ENCODE measurements around the gene RPS2.

RPS2 gene

DNA sequence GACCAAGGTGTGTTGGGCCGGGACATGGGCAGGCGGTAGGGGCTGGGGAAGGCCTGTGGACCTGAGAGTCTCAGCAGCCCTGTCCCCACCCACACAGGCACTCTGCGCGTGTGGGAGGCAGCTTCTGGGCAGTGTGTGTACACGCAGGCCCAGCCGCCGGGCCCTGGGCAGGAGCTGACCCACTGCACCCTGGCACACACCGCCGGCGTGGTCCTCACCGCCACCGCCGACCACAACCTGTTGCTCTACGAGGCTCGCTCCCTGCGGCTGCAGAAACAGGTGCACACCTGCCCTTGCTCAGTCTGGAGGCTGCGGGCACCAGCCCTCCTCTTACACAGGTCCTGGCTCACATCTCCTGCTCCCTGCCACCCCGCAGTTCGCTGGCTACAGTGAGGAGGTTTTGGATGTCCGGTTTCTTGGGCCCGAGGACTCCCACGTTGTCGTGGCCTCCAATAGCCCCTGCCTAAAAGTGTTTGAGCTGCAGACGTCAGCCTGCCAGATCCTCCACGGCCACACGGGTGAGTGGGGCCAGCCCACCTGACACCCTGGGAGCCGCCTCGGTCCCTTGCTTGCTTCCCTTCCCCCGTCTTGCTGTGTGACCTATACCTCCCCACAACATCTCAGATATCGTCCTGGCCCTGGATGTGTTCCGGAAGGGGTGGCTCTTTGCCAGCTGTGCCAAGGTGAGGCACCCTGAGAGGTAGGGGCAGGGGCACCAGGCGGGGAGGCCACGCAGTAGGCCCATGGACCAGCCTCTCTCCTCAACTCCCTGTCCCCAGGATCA lies 11.0 kb upstream of the RPS2 start:
- Histone ChIP-seq H3K4me1 (no peaks in the 10 kb centered on the region), H3K9me3 (no peaks in the 10 kb centered on the region), H3K36me3 (peaks cover 49% of the 10 kb centered on the region), H3K4me3 (ENCODE audit: low read depth, low read length) (no peak overlapping the region), H3K27me3 (peaks cover 6% of the 10 kb centered on the region; the same call in 1 of the 2 replicates)
- TF ChIP-seq, protein P1, sequence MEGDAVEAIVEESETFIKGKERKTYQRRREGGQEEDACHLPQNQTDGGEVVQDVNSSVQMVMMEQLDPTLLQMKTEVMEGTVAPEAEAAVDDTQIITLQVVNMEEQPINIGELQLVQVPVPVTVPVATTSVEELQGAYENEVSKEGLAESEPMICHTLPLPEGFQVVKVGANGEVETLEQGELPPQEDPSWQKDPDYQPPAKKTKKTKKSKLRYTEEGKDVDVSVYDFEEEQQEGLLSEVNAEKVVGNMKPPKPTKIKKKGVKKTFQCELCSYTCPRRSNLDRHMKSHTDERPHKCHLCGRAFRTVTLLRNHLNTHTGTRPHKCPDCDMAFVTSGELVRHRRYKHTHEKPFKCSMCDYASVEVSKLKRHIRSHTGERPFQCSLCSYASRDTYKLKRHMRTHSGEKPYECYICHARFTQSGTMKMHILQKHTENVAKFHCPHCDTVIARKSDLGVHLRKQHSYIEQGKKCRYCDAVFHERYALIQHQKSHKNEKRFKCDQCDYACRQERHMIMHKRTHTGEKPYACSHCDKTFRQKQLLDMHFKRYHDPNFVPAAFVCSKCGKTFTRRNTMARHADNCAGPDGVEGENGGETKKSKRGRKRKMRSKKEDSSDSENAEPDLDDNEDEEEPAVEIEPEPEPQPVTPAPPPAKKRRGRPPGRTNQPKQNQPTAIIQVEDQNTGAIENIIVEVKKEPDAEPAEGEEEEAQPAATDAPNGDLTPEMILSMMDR (IDR thresholded peaks at IDR 0.05; ENCODE audit: low read depth, low read length), result no peak
- no peak for DNase-seq

DNA sequence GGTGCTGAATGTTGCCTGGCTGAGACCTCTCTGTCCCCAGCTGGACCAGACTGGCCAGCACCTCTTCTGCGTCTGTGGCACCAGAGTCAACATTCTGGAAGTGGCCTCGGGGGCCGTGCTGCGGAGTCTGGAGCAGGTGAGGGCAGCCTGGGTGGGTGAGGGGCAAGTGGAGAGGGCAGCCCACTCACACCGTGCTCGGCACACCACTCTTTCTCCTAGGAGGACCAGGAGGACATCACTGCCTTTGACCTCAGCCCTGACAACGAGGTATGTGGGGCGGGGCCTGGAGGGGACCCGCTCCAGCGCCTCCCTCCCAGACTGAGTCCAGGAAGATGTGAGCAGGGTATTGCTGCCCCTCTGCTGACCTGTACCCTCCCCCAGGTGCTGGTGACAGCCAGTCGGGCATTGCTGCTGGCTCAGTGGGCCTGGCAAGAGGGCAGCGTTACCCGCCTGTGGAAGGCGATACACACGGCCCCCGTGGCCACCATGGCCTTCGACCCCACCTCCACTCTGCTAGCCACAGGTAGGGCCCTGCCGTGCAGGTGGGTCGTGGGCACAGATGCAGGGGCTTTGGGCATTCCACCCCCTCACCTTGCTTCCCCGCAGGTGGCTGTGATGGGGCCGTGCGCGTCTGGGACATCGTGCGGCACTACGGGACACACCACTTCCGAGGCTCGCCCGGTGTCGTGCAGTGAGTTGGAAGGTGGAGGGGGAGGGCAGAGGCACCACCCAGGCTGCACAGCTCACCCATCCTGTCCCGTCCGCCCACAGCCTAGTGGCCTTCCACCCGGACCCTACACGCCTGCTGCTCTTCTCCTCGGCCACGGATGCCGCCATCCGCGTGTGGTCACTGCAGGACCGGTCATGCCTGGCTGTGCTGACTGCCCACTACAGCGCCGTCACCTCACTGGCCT lies 9.8 kb upstream of the RPS2 start:
- Histone ChIP-seq H3K4me3 (ENCODE audit: low read depth, low read length) (no peak overlapping the region), H3K4me1 (no peaks in the 10 kb centered on the region), H3K9me3 (no peaks in the 10 kb centered on the region), H3K27me3 (no peaks in the 10 kb centered on the region), H3K36me3 (peaks cover 49% of the 10 kb centered on the region)
- TF ChIP-seq, protein P1 (IDR thresholded peaks at IDR 0.05; ENCODE audit: low read depth, low read length), result no peak
- DNase-seq, result no peak

DNA sequence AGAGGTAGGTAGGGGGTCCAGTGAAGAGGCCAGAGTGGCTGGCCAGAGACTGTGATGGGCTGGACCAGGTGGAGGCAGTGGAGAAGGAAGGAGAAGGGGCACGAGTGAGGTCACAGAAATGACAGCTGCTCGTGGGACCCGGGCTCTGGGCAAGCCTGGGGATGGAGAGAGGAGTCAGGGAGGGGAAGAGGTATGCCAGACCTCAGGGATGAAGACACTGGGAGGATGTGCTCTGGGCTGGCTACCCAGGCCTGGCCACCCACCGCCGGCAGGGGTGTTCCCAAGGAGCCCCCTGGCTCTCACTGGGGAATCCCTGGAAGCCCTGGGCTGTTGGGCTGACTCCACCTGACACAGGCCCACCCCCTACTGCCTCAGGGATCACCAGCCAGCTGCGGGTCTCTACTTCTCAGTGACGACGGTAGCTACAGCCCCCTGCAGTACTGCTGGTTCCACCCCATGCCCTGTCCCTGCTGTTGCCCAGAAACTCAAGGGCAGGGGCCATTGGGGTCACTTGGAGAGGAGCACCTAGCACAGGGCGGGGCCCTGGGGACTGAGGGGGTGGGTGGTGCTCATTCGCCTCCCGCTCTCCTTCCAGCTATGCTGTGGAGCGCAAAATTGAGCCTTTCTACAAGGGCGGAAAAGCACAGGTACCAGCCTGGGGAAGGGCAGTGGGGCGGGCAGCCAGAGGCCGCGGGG lies 9.0 kb upstream of the RPS2 start:
- TF ChIP-seq, protein P1 (IDR thresholded peaks at IDR 0.05; ENCODE audit: low read depth, low read length), result no peak
- Histone ChIP-seq H3K4me3 (ENCODE audit: low read depth, low read length) (no peak overlapping the region), H3K4me1 (no peaks in the 10 kb centered on the region), H3K36me3 (peaks cover 45% of the 10 kb centered on the region), H3K9me3 (no peaks in the 10 kb centered on the region), H3K27me3 (no peaks in the 10 kb centered on the region)
- DNase-seq, result no peak

DNA sequence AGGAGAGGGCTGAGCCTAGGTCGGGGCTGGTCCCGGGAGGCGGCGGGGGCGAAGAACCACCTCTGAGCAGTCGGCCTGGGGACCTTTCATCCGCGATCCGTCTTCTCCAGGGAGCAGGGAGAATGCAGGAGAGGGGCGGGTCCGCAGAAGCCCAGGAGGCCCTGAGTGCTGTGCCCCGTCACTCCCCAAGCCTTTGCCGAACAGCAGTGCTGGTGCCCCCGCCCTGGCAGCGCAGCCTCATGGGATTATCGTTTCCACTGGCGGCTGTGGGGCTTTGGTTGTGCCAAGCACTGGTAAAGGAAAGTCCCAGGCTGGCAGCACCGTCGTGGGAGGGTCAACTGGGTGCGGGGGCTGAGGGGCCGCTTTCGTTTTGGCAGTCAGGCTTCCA lies 7.9 kb upstream of the RPS2 start:
- TF ChIP-seq, protein P1 (IDR thresholded peaks at IDR 0.05; ENCODE audit: low read depth, low read length), result no peak
- Histone ChIP-seq H3K9me3 (no peaks in the 10 kb centered on the region), H3K4me3 (ENCODE audit: low read depth, low read length) (peak overlapping the region; percentile 93), H3K4me1 (no peaks in the 10 kb centered on the region), H3K27me3 (no peaks in the 10 kb centered on the region), H3K36me3 (peaks cover 34% of the 10 kb centered on the region)
- DNase-seq, result peak; percentile 24

DNA sequence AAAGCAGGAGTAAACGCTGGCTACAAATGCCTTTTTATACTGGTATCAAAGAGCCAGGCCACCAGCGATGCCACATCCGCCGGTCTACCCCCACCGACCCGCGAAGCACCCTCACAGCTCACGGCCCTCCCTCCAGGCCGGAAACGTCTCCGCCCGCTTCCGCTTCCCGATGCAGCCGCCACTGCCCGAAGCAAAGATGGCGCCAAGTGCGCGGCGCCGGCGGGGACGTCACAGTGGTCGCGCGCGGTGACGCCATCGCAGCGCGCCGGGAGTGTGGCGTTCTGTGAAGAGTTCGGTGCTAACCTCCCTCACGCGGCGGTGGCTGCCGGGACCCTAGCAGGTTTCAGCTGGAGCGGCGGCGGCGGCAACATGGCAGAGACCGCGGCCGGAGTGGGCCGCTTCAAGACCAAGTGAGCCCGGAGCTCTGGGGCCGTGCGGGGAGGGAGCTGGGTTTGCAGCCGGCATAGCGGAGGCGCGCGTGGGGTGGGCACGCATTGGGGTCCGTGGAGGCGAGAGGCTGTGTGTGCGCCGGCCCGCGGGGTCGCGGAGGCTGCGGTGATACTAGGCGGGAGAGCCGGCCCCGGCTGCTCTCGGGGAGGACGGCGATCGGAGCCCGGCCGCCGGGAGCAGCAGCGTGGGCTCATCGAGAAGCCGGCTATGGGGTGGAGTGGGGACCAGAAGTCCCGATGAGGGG lies 7.3 kb upstream of the RPS2 start, which contains the start of gene TBL3:
TBL3 (plus strand) TSS at position 258 of the 694 bp plus-strand sequence; CDS start at position 370, 112 bp downstream.
- Histone ChIP-seq H3K27me3 (no peaks in the 10 kb centered on the region), H3K9me3 (no peaks in the 10 kb centered on the region), H3K4me3 (ENCODE audit: low read depth, low read length) (peak within 1 kb of the TSS; percentile 93), H3K4me1 (no peaks in the 10 kb centered on the region), H3K36me3 (peaks cover 32% of the 10 kb centered on the region)
- TF ChIP-seq, protein P1 (IDR thresholded peaks at IDR 0.05; ENCODE audit: low read depth, low read length), result no peak
- DNase-seq, result peak; percentile 96

All from BE2C (cell line).